GM23248 (cell line): Measurements from ENCODE around the gene RPS15.

ENCODE experiments used
- EZH2 ChIP-seq: fragments of 200-600 bp; sonication (generic); IDR thresholded peaks from 2 replicates; pipeline ENCODE4 v1.6.1; 2018; ENCODE audit warnings: antibody characterized with exemption, mild to moderate bottlenecking; ENCODE audit not compliant: insufficient read depth, poor library complexity, severe bottlenecking
- EZH2phosphoT487 ChIP-seq: fragments of 200-600 bp; sonication (generic); IDR thresholded peaks from 2 replicates; pipeline ENCODE4 v1.6.1; 2018; ENCODE audit warnings: antibody characterized with exemption, moderate library complexity, mild to moderate bottlenecking, low read depth; ENCODE audit not compliant: insufficient read depth

DNA sequence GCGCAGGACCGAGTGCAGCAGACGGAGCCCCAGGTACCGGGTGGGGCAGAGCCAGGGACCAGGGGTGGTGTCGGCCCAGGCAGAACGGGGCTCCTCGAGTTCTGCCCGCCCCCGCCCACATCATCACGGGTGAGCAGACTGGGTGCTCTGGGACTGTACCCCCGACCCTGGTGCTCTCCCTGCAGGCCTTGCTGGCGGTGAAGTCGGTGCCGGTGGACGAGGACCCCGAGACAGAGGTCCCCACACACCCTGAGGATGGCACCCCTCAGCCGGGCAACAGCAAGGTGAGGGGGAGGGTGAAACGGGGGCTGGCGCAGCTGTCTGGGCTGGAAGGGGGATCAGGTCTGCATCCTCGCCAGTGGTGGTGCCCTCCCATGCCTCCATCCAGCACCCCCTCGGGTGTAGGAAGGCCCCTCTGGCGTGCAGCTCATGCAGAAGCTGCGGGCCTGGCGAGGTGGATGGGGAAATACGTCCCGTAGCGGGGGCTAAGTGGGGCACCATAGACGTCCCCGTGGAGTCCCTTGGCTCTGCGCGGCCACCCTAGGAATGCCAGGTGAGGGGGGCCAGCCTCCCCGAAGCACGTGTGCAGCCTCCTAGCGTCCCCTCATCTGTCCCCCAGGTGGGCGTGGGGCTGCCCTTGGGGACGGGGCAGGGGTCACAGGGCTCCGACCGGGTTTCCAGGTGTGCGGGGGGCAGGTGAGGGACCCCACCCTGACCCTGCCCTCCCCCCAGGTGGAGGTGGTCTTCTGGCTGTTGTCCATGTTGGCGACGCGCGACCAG, 18.1 kb downstream of the RPS15 start:
- TF ChIP-seq EZH2 (peak; percentile 12), EZH2phosphoT487 (no peak)
